HG02642 (cell line): ENCODE data around the gene RNF114.

Source experiments
- ATAC-seq: cut with Tn5 transposase; IDR thresholded peaks from one replicate; pipeline ENCODE4 v1.9.1; 2021; ENCODE audit warnings: mild to moderate bottlenecking; ENCODE audit not compliant: unreplicated experiment, poor library complexity

Gene RNF114

DNA sequence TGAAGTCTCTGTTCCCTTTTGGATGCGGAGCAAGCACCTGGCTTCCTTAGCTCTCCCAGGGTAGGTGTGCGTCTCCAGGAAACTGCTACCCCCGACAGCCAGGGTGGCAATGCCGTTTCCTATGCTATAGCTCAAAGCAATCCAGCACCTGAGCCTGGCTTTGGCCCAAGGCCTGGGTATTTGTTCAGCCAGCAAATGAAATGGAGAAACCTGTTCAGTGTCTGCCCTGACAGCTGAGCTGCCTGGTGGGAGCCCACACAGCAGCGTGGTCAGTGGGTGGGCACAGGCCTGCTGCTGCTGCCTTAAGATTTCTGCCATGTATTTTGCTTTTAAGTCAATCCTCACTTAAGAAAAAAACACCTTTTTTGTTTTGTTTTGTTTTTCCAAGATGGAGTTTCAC lies 34.6 kb upstream of the RNF114 start:
- ATAC-seq: no peak

DNA sequence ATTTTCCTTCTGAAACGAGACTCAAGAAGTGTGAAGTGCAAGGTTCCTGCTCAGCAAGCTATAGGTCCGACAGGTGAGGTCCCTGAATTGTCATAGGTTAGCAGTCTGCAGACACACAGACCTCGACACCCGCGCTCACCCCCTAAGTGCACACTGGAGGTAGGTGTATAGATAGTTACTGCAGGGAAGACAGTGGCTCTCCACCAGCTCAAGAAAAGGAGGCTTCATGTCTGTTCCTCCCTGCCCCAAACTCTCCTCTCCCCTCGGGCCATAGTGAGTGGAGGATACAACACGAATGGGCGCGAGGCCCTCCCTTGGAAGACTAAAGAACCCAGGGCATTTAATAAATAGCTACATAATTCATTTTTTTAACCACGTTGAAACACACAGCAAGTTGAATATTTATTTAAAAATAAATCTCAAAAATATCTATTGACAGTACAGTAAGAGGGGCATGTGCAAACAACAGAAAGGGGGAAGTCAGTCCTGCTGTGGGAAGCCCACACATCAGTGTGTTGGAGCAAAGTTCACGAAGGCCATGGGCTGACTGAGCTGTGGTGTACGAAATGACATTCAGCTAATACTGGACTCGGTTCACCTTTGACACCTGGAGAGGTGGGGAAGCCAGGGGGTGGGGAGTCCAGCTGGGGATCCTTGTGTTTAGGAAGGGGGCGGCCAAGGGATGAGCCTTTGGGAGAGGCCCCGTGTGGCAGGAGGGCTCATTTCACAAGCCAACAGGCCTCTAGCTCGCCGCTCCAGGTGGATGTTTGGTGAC lies 31.6 kb upstream of the RNF114 start:
- no peak for ATAC-seq

DNA sequence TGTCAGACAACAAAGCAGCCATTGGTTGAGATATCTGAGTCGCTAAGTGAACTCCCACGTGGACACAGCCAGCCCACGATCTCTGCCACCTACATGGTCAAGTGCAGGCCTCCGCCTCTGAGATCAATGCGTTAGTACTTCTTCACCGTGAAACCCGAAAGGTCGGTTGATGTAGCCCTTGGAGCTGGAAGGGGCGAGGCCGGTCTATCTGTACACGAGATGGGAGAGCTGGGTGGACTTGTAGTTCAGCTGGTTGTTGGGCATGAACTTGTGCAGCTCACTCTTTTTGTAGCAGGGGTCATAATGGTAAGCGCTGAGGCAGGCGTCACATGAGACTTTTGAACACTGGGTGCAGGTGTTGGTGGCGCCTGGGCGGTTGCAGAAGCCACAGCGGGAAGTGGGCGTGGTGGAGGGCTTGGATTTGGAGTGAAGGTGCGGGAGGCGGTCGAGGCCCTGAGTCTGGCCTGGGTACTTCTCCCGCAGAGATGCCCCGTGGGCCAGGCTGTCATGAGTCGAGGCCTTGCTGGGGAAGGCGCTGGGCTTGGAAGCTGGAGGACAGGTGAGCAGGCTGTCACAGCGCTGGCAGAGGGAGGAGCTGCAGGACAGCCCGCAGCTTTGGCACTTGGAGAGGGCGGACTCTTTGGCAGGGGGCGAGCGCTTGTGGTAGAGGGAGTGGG lies 30.6 kb upstream of the RNF114 start:
- no peak for ATAC-seq

DNA sequence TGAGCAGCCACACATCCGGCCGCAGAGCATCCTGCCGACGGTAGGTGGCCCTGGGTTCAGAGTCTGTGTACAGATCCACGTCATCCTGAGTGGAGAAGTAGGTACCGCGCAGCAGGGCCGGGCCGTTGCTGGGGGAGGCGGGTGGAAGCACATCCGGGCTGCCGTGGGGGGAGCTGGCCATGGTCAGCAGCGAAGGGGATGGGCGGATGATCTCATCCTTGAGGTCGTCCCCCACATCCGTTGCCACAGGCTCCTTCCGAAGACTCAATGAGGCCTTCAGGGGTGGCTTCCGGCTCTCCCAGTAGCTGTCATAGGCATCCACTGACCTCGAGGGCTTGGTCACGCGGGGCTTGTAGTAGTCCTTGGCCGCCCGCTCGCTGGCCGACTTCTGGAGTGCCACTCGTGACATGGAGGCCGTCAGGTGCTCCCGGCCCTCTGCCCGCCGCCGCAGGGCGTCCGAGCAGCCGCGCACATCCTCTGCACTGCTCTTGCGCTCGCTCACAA lies 30.0 kb upstream of the RNF114 start:
- ATAC-seq: no peak

DNA sequence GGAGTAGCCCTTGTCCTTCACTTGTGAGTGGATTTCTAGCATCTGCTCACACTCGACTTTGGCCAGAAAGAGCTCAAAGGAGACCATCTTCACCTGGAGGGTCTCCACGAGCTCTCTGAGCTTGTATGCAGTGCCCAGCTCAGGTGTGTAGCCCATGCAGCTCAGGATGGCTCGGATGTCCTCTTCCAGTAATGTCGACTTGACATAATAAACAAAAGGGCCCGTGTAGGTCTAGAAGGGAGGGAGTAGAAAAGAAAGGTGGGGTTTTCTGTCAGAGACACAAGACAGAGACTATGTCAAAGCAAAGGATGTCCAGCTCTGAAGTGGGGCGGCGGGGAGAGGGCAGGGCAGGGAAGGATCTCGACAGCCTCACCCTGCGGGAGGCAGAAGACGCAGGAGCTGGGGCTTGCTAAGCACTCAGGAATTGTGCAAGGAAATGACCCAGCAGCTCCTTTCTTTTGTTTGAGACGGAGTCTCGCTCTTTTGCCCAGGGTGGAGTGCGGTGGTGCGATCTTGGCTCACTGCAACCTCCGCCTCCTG lies 29.5 kb upstream of the RNF114 start:
- ATAC-seq: no peak

DNA sequence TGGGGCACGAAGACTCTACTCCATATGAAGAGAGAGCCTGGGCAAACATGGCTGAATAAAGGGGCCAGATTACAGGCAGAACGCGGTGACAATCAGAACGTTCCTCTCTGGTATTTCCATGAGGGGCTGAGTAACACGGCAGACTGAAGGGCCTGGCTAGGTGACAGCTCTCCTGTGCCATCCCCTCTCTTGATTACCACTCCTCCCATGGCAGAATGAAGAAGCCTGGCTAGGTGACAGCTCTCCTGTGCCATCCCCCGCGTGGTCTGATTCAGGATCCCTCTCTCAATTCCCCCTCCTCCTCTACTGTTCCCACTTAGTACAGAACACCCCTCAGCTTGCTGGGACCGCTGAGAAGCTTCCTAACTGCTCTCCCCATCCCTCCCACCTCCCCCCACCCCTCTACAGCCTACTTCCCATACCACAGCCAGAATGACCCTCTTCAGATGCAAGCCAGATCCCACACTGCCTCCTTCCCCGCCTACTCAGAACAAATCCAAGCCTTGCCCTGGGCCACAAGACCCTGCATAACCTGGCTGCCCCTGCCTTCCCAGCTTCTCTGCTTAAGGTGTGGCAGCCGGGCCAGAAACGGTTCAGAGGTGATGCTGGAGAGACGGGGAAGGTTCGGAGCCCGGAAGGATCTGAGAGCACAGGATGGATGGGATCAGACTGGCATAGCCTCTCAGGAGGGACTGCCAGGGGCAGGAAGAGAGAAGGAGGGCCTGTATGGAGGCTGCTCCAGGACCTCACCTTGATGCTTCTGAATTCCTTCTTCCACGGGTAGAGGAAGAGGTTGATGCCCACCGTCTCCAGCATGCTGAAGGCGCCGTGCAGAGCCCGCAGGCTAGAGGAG lies 28.6 kb upstream of the RNF114 start:
- ATAC-seq: no peak

DNA sequence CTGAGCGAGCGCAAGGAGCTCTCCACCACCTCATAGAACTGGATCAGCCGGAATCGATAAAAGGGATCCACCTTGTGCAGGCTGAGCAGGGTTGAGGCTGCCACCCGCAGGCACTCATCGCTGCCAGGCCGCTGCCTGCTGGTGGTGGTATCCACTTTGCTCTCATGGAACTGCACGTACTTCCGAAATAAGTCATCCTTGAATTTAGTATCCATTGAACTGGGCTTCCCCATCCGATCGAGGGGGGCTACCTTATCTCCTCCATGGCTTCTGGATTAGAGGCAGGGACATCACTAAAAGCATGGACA lies 28.0 kb upstream of the RNF114 start:
- no peak for ATAC-seq

DNA sequence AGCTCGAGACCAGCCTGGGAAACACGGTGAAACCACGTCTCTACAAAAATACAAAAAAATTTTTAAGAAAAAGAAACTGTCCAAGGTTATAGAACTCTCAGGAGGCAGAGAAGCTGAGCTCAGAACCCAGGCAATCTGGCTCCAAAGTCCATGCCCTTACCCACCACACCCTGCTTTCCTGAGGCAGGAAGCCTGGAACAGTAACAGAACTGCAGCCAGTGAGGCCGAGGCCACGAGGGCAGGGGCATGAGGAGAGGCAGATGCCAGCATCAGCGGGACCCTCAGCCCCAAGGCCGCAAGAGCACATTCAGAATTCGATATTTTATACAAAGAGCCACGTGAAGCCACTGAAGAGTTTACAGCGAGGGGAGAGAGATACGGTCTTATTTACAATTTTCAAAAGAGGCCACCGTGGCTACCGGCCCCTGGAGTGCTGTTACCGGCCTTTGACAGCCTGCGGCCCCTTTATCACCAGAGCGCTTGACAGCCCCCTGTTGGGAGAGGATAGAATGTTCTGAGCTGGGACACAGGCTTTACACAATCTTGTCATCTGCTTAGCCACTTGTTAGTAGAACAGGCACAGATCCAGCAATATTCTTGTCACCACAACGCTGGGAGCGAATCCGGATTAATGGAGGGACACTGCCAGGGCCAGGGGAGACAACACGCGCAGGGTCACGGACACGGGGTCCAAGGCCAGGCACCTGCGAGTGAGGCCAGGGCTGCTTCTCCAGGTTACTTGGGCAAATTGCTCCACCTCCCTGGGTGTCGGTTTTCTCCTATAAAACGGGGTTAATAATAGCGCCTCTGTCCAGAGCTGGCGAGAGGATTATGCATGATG lies 26.5 kb upstream of the RNF114 start:
- ATAC-seq: no peak

DNA sequence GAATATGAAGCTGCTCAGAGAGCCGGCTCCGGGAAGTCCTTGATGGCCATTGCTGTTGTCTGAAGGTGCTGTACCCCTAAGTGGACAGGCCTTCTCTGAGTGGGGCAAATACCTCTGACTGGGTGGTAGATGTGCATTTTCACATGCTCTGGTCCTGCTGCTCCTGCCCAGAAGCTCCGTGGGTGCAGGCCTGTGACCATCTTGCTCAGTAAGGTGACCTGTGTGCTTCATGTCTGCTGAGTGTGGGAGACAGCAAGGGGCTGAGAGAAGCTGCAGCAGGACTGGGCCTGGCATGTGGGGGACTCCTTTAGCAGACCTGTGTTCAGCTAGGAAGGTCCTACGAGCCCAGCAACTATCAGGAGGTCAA lies 25.9 kb upstream of the RNF114 start:
- no peak for ATAC-seq

DNA sequence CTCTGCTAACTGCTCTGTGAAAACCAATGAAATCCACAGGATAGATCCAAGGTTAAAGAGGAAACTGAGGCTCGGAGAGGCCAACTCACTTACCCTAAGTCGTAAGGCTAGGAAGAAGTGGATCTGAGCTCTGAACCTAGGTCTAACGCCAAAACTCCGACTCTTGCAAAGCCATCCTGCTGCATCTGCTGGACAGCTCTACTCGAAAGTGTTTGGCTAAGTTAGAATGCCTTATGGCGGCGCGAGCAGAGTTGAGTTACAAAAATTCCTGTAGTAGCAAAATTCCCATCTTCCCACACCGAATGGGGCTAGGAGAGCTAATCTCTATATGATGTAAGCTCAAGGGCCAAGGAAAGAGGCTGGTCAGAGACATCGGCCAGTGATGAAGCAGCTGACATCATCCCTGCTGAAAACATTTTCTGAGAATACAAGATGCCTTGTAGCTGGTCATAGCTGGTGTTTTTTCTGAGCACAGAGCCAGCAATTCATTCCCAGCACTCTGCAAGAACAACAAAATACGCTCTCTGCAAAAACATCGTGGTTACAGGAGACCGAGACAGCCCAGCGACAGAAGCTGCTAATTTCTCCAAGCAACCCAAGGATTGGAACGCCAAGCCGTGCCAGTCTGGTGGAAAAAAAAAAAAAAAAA lies 22.7 kb upstream of the RNF114 start:
- no peak for ATAC-seq

DNA sequence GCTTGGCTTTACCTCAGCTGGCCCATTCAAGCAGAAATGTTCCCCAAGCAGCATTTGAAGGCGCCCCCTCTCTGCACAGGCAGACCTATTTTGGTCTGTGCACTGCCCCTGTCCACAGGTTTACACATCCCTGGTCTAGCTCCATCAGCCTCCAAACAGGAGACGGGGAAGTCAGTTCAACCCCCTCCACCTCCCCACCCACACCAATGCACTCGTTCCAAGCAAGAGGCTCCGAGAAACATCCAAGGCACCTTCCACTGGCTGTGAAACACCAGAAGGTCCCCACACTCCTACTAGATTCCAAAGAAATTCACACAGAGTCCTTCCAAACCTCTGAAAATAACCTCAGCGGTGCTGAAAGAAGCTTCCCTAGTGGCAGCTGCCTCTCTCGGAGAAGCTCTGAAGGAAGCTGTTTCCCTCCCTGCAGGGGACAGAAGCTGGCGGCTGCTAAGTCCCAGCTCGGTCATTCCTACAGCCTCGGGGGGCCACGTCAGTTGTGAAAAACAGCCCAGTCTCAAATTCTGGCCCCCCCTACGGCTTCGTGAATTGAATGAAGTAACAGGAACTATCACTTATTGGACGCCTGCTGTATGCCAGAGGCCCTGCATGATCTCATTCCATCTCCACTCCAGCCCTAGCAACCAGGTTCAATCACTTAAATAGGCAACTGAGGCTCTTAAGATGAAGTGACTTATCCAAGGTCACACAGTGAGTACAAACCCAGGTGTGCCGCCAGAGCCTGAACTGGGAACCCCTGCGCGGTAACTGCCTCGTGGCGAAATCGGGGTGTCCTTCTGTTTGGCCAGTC lies 21.7 kb upstream of the RNF114 start:
- ATAC-seq: no peak

DNA sequence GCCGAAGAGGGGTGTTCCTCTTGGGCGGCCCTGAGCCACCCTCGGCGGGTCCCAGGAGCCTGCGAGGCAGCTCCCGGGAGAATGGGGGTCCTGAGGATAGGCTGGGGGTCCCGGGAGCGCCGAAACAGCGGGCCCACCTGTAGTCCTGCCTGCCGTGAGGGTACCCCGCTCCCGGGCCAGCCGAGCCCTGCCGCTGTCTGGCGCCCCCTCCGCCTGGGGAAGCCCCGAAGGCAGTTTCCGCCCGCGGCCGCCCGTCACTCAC lies 21.1 kb upstream of the RNF114 start:
- ATAC-seq: peak; percentile 46

DNA sequence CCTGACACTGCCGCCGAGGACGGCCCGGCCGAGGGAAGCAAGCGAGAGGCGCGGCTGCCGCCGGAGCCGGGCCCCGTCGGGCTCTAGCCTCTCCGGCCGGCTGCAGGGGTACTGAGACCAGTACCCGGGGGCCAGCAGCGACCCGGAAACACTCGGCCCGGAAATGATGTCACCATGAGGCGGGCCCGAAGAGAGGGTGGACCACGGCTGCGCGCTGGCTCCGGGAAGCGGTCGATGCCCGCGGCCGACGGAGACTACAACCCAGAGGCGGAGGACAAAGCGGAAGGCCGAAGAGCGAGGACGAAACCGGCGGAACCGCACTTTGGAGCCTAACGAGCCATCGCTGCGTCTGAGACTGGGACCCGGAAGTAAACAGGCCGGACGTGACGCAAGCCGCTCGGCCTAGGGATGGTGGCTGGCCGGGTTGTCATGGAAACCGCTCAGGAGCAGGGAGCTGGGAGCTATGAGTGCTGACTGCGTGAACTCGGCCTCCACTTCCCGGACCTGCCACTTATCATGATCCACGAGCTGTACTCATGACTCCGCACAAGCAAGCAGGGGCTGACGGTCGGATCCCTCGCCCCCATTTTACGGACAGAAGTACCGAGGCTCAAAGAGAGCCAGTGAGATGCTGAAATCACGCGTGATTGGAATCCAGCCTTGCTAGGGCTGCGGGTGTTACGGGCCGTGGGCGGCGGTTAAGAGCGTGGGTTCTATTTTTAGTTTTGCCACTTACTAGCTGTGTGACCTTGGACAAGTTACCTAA lies 20.6 kb upstream of the RNF114 start, which contains the start of gene SPATA2:
Gene SPATA2, minus strand, starts transcription at position 150 of the 766 bp plus-strand sequence. CDS start 7,039 bp downstream, outside the sequence.
- ATAC-seq: peak; percentile 91

DNA sequence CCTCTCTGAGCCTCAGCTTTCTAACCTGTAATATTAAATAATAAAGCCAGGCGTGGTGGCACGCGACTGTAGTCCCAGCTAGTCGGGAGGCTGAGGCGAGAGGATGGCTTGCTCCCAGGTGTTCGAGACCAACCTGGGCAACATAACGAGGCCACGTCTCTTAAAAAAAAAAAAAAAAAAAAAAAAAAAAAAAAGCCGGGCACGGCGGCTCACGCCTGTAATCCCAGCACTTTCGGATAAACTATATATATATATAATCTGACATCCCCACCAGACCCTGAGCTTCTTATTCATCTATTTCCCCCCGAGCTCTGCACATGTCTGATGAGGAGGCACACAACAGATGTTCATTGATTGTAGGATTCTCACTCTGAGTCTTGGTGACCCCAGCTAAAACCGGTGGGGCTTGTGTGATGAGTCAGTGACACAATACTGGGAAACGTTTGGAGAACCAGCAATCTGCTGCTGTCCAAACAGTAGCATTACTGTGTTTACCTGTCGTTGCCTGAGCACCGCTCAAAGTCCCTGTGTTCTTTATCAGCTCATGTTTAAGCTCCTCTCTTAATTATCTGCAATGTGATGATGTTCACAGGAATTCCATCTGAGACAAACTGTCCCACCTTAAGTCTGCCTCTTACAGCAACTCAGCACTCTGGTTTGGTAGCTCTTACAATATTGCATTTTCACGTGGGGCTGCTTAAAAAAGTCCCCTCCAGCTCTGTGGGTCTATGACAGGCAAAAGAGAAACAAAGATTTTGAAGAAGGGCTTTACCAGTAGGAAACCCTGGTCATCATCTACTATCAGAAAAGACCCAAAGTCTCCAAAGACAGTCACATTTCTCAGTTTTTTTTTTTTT lies 19.8 kb upstream of the RNF114 start:
- ATAC-seq: no peak

DNA sequence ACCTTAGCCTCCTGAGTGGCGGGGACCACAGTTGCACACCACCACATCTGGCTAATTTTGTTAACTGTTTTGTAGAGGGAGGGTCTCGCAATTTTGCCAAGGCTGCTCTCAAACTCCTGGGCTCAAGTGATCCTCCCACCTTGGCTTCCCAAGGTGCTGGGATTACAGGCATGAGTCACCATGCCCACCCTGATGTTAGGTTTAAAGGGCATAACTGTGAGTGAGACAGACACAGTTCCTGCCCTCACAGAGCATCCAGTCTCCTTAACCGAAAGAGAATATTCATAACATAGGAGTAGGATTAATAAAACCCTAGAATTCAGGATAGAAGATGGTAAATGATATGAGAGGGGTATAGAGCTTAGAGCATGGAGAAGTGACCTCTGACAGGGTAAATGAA lies 17.8 kb upstream of the RNF114 start:
- ATAC-seq: no peak

DNA sequence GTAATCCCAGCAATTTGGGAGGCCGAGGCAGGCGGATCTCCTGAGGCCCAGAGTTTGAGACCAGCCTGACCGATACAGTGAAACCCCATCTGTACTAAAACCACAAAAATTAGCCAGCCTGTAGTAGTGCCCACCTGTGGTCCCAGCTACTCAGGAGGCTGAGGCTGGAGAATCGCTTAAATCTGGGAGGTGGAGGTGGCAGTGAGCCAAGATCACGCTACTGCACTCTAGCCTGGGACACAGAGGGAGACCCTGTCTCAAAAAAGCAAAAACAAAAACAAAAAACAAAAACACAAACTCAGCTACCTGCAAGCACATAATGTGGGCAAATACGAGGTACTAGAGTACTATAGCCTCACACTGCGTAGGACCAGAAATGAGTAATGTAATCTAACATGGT lies 17.2 kb upstream of the RNF114 start:
- no peak for ATAC-seq

DNA sequence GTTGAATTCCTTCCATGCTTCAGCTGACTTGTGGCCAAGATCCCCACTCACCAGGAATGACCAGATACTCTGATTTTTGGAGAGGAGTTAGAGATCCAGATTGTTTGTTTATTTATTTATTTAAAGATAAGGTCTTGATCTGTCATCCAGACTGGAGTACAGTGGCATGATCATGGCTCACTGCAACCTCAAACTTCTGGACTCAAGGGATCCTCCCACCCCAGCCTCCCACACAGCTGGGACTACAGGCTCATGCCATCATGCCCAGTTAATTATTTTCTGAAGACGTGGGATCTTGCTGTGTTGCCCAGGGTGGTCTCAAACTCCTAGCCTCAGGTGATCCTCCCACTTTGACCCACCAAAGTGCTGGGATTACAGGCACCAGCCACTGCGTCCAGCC lies 16.7 kb upstream of the RNF114 start:
- ATAC-seq: no peak
